Measurements from ENCODE around the gene CCDC150.

GRCh38 chr2:196591621-196592022, 47.9 kb upstream of the CCDC150 start:
- no peak for TF ChIP-seq CTCF (conservative IDR thresholded peaks at IDR 0.05; ENCODE audit: low read length)
- no peak for TF ChIP-seq EZH2phosphoT487 (IDR thresholded peaks at IDR 0.05; ENCODE audit: borderline replicate concordance, low read depth, low read length)

Measured in OCI-LY7 (cell line).